Upper lobe of left lung (tissue), 6 donors: ENCODE measurements around the gene ODAD4. TPM values are rescaled to one million over a fixed set of nuclear protein-coding genes. Genes with fewer than 3 reads are reported as not detected.

Experiments used
- ATAC-seq, 2 donors: fragments of 200-7000 bp; cut with Tn5 transposase; one replicate each; pipeline ENCODE4 v1.9.1; 2022; ENCODE audit warnings: mild to moderate bottlenecking in 2 of 2, moderate library complexity in 2 of 2; ENCODE audit not compliant: low FRiP score in 2 of 2
- DNase-seq, 2 donors: peaks; one replicate each; pipeline ENCODE4 v3.0.0-alpha.2; 2019 to 2020
- H3K27ac ChIP-seq, 4 donors: fragments of 200-600 bp; sonication (generic); one replicate each; pipeline ENCODE4 v1.5.1; 2016 to 2019
- H3K27me3 ChIP-seq, 4 donors: fragments of 200-600 bp; sonication (generic); one replicate each; pipeline ENCODE4 v1.5.1; 2017 to 2019
- H3K36me3 ChIP-seq, 4 donors: fragments of 200-600 bp; sonication (generic); one replicate each; pipeline ENCODE4 v1.5.1; 2016 to 2019
- H3K4me1 ChIP-seq, 4 donors: fragments of 200-600 bp; sonication (generic); one replicate each; pipeline ENCODE4 v1.5.1; 2018 to 2019
- H3K4me3 ChIP-seq, 4 donors: fragments of 200-600 bp; sonication (generic); one replicate each; pipeline ENCODE4 v1.5.1; 2017 to 2019; ENCODE audit warnings: mild to moderate bottlenecking in 2 of 4, moderate library complexity in 1 of 4
- H3K9me3 ChIP-seq, 4 donors: fragments of 200-600 bp; sonication (generic); one replicate each; pipeline ENCODE4 v1.5.1; 2018 to 2019
- EP300 ChIP-seq, 4 donors: sonication (generic); formaldehyde crosslinking; IDR thresholded peaks; one replicate each; pipeline ENCODE4 v1.5.1; 2017; ENCODE audit warnings: antibody characterized with exemption in 4 of 4, control low read depth in 2 of 4
- POLR2A ChIP-seq, 4 donors: fragments of 450-650 bp; IDR thresholded peaks; one replicate each; pipeline ENCODE4 v1.5.1; 2016 to 2017; ENCODE audit warnings: antibody characterized with exemption in 4 of 4, mild to moderate bottlenecking in 2 of 4
- POLR2AphosphoS5 ChIP-seq, 2 donors: sonication (generic); formaldehyde crosslinking; IDR thresholded peaks; one replicate each; pipeline ENCODE4 v1.5.1; 2017; ENCODE audit warnings: antibody characterized with exemption in 2 of 2
- WGBS, 2 donors: methylation state at CpG; one replicate each; pipeline ENCODE4 v1.1.5; 2017 to 2018; 5-methylcytosine and 5-hydroxymethylcytosine counted together
- total RNA-seq, 6 donors: library from RNA; depleted of rRNA in 4 of 6; stranded (reverse); fragments of >200 nt in 4 of 6; gene quantifications; one replicate each; pipeline versions ENCODE4 v1.1.0 to v1.2.1, GENCODE V29; 2016 to 2021
- TF ChIP-seq, protein P1 (sequence below), 6 experiments: fragments of 450-650 bp in 4 of 6; fragments of 200-600 bp in 2 of 6; sonication (generic) in 2 of 6; IDR thresholded peaks; one replicate each; pipeline ENCODE4 v1.5.1; 2016 to 2019; ENCODE audit warnings: antibody characterized with exemption in 6 of 6
- donor health status: DM: no; HTN: no; CAD: no; lungs with moderate emphysema.
- donor health status: DM: no; HTN: yes; CAD: no; lungs with severe emphysema.

ODAD4 gene
- total RNA-seq, 6 donors from 2014 or later: 1.2 to 16.9 (median 4.8) TPM

GRCh38 chr17:41906465-41907184, 23.8 kb upstream of the ODAD4 start:
- no peak overlapping the region for H3K27ac ChIP-seq
- H3K4me3 ChIP-seq: no peak overlapping the region
- 78 to 91% methylated on average over 8 to 15 of the region's 15 CpGs for WGBS, 2 donors
- TF ChIP-seq POLR2A (IDR thresholded peaks at IDR 0.05) (no peak), POLR2AphosphoS5 (IDR thresholded peaks at IDR 0.05) (no peak), EP300 (IDR thresholded peaks at IDR 0.05) (no peak)
- TF ChIP-seq, protein P1, sequence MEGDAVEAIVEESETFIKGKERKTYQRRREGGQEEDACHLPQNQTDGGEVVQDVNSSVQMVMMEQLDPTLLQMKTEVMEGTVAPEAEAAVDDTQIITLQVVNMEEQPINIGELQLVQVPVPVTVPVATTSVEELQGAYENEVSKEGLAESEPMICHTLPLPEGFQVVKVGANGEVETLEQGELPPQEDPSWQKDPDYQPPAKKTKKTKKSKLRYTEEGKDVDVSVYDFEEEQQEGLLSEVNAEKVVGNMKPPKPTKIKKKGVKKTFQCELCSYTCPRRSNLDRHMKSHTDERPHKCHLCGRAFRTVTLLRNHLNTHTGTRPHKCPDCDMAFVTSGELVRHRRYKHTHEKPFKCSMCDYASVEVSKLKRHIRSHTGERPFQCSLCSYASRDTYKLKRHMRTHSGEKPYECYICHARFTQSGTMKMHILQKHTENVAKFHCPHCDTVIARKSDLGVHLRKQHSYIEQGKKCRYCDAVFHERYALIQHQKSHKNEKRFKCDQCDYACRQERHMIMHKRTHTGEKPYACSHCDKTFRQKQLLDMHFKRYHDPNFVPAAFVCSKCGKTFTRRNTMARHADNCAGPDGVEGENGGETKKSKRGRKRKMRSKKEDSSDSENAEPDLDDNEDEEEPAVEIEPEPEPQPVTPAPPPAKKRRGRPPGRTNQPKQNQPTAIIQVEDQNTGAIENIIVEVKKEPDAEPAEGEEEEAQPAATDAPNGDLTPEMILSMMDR (IDR thresholded peaks at IDR 0.05): no peak
- H3K4me1 ChIP-seq: no peaks in the 10 kb centered on the region
- no peaks in the 10 kb centered on the region for H3K9me3 ChIP-seq
- ATAC-seq: peak in 1 of 2 donors; percentile 4
- H3K27me3 ChIP-seq: no peaks in the 10 kb centered on the region
- DNase-seq: no peak
- peaks cover 26 to 97% (median 89%) of the 10 kb centered on the region in 4 donors for H3K36me3 ChIP-seq

DNA sequence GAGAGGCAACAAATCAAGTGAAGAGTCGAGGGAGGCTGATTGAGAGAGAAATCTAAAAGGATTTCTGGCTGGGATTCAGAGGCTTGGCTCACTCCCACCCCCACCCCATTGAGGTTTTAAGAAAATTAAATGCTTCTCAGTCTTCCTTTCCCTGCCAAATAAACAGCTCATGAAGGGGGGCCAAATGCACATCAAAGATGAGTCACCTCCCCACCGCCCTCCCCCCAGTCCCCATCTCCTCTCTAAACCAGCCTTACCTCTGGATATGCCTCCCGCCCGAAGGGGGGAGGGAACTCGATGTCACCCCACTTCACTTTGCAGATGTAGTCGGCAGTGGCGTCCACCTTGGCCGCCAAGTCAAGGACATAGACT, 23.2 kb upstream of the ODAD4 start:
- Histone ChIP-seq H3K4me1 (no peaks in the 10 kb centered on the region), H3K27me3 (no peaks in the 10 kb centered on the region), H3K4me3 (no peak overlapping the region), H3K36me3 (peaks cover 24 to 97% (median 90%) of the 10 kb centered on the region in 4 donors), H3K27ac (no peak overlapping the region), H3K9me3 (no peaks in the 10 kb centered on the region)
- 87 to 88% methylated on average over 4 to 8 of the region's 8 CpGs for WGBS, 2 donors
- TF ChIP-seq EP300 (IDR thresholded peaks at IDR 0.05) (no peak), POLR2AphosphoS5 (IDR thresholded peaks at IDR 0.05) (no peak), POLR2A (IDR thresholded peaks at IDR 0.05) (no peak)
- TF ChIP-seq, protein P1 (IDR thresholded peaks at IDR 0.05): no peak
- DNase-seq (no peak), ATAC-seq (peak in 1 of 2 donors; percentile 57)

GRCh38 chr17:41907633-41908539, 22.5 kb upstream of the ODAD4 start:
- H3K4me1 ChIP-seq: no peaks in the 10 kb centered on the region
- DNase-seq: no peak
- H3K36me3 ChIP-seq: peaks cover 24 to 97% (median 91%) of the 10 kb centered on the region in 4 donors
- no peaks in the 10 kb centered on the region for H3K9me3 ChIP-seq
- TF ChIP-seq POLR2A (IDR thresholded peaks at IDR 0.05) (no peak), POLR2AphosphoS5 (IDR thresholded peaks at IDR 0.05) (no peak), EP300 (IDR thresholded peaks at IDR 0.05) (no peak)
- TF ChIP-seq, protein P1 (IDR thresholded peaks at IDR 0.05): no peak
- no peak overlapping the region for H3K4me3 ChIP-seq
- H3K27ac ChIP-seq: no peak overlapping the region
- H3K27me3 ChIP-seq: no peaks in the 10 kb centered on the region
- WGBS, 2 donors: 86 to 92% methylated on average over 13 to 14 of the region's 14 CpGs
- no peak for ATAC-seq

DNA sequence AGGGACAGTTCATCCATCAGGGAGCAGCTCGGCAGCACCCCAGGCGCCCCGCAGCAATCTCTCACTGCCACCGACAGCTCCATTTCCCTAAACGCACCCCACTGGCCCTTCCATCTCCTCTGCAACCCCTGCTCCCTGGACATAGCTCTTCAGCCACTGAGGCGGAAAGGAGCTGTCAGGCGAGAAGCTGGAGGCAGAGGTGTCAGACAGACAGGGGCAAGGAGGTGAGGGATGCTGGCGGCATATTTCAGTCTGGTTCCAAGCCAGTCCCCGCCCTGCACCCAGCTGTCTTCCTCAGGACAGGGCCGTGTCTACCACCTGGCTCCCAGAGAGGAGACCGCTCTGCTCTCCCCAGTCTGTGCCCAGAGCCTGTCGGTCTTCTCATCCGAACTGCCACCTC, 21.3 kb upstream of the ODAD4 start:
- peaks cover 24 to 96% (median 92%) of the 10 kb centered on the region in 4 donors for H3K36me3 ChIP-seq
- no peaks in the 10 kb centered on the region for H3K9me3 ChIP-seq
- no peak overlapping the region for H3K4me3 ChIP-seq
- DNase-seq: peak in 1 of 2 donors; percentile 30
- no peak for TF ChIP-seq EP300 (IDR thresholded peaks at IDR 0.05)
- no peak for TF ChIP-seq POLR2AphosphoS5 (IDR thresholded peaks at IDR 0.05)
- no peak for TF ChIP-seq POLR2A (IDR thresholded peaks at IDR 0.05)
- TF ChIP-seq, protein P1 (IDR thresholded peaks at IDR 0.05): no peak
- H3K27me3 ChIP-seq: no peaks in the 10 kb centered on the region
- 88 to 92% methylated on average over 13 of the region's 13 CpGs for WGBS, 2 donors
- H3K4me1 ChIP-seq: peaks cover 0 to 8% (median 4%) of the 10 kb centered on the region in 4 donors
- no peak overlapping the region for H3K27ac ChIP-seq
- no peak for ATAC-seq
